ENCODE measurements around the gene SPACA5. TPM values are rescaled to one million over a fixed set of nuclear protein-coding genes. Genes with fewer than 3 reads are reported as not detected.
"Not testable (repeated sequence)": the region's sequence is repeated elsewhere in the genome, so short reads cannot be mapped to it uniquely, and the experiment has no call there.

SPACA5 gene
- total RNA-seq (2012; rRNA removed), result not detected in 2 replicates

GRCh38 chrX:48006688-48007087 is at the start of gene SPACA5:
Gene SPACA5 (plus strand): TSS chrX:48006988. CDS start chrX:48007803, 815 bp downstream.
- H3K4me2 ChIP-seq (ENCODE audit: low read length); H3K4me3 ChIP-seq (ENCODE audit: low read length); H3K4me1 ChIP-seq (ENCODE audit: control insufficient read depth, insufficient read depth, low read length); H3K9me3 ChIP-seq (replicated peaks; ENCODE audit: low read length); H3K9ac ChIP-seq (ENCODE audit: low read depth, low read length); H3K36me3 ChIP-seq (ENCODE audit: insufficient read depth, low read length); H3K27me3 ChIP-seq (ENCODE audit: control insufficient read depth, insufficient read depth, low read length): not testable (repeated sequence)

GRCh38 chrX:47958206-47958605 is 48.6 kb upstream of the SPACA5 start:
- H3K4me3 ChIP-seq (ENCODE audit: low read length); H3K4me2 ChIP-seq (ENCODE audit: low read length); H3K36me3 ChIP-seq (ENCODE audit: insufficient read depth, low read length); H3K4me1 ChIP-seq (ENCODE audit: control insufficient read depth, insufficient read depth, low read length); H3K27me3 ChIP-seq (ENCODE audit: control insufficient read depth, insufficient read depth, low read length); H3K9me3 ChIP-seq (replicated peaks; ENCODE audit: low read length); H3K9ac ChIP-seq (ENCODE audit: low read depth, low read length): not testable (repeated sequence)

DNA sequence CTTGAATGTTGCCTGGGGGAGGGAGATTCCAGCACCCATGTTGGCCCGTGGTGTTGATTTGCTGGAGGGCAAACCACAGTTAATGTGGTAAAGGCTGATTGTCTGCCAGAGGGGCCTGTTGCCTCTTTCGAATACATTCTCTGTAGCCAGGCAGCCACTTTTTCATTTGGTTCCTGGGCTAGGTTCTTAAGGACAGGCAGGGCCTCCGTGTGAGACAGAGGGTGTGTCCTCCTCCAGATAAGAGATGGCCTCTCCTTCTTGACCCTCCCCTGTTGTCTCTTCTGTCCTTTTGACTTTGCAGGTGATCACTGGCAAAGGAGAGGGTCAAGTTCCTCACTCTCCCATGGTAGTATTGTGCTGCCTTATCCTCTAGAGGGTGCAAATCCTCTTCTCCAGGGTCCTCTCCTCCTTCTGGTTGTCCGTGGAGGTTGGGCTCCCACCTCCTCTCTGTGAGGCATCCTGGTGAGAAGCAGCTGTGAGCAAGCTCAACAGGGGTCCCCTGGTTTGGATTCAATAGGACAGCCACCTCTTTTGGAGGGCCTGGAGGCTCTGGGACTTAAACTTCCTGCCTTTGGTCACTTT is 47.9 kb upstream of the SPACA5 start:
- H3K4me1 ChIP-seq (ENCODE audit: control insufficient read depth, insufficient read depth, low read length), result no peaks in the 10 kb centered on the region
- H3K4me2 ChIP-seq (ENCODE audit: low read length), result no peak overlapping the region
- no peaks in the 10 kb centered on the region for H3K36me3 ChIP-seq (ENCODE audit: insufficient read depth, low read length)
- H3K9me3 ChIP-seq (replicated peaks; ENCODE audit: low read length), result no peaks in the 10 kb centered on the region
- no peak overlapping the region for H3K9ac ChIP-seq (ENCODE audit: low read depth, low read length)
- H3K27me3 ChIP-seq (ENCODE audit: control insufficient read depth, insufficient read depth, low read length), result no peaks in the 10 kb centered on the region
- H3K4me3 ChIP-seq (ENCODE audit: low read length), result no peak overlapping the region

GRCh38 chrX:47960406-47960805 is 46.4 kb upstream of the SPACA5 start:
- H3K9me3 ChIP-seq (replicated peaks; ENCODE audit: low read length), result no peaks in the 10 kb centered on the region
- no peak overlapping the region for H3K4me2 ChIP-seq (ENCODE audit: low read length)
- no peaks in the 10 kb centered on the region for H3K4me1 ChIP-seq (ENCODE audit: control insufficient read depth, insufficient read depth, low read length)
- H3K9ac ChIP-seq (ENCODE audit: low read depth, low read length), result no peak overlapping the region
- no peak overlapping the region for H3K4me3 ChIP-seq (ENCODE audit: low read length)
- H3K27me3 ChIP-seq (ENCODE audit: control insufficient read depth, insufficient read depth, low read length), result no peaks in the 10 kb centered on the region
- no peaks in the 10 kb centered on the region for H3K36me3 ChIP-seq (ENCODE audit: insufficient read depth, low read length)

DNA sequence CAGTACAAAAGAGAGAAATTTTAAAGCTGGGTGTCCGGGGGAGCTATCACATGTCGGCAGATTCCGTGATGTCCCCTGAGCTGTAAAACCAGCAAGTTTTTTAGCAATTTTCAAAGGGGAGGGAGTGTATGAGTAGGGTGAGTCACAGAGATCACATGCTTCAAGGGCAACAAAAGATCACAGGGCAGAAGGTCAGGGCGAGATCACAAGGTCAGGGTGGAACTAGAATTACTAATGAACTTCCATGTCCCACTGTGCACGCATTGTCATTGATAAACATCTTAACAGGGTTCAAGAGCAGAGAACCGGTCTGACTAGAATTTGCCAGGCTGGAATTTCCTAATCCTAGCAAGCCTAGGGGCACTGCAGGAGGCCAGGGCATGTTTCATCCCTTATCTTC is 45.0 kb upstream of the SPACA5 start:
- H3K4me3 ChIP-seq (ENCODE audit: low read length); H3K4me2 ChIP-seq (ENCODE audit: low read length); H3K4me1 ChIP-seq (ENCODE audit: control insufficient read depth, insufficient read depth, low read length); H3K27me3 ChIP-seq (ENCODE audit: control insufficient read depth, insufficient read depth, low read length); H3K9ac ChIP-seq (ENCODE audit: low read depth, low read length); H3K36me3 ChIP-seq (ENCODE audit: insufficient read depth, low read length); H3K9me3 ChIP-seq (replicated peaks; ENCODE audit: low read length): not testable (repeated sequence)

- H3K4me2 ChIP-seq (ENCODE audit: low read length); H3K9ac ChIP-seq (ENCODE audit: low read depth, low read length); H3K36me3 ChIP-seq (ENCODE audit: insufficient read depth, low read length); H3K4me3 ChIP-seq (ENCODE audit: low read length); H3K27me3 ChIP-seq (ENCODE audit: control insufficient read depth, insufficient read depth, low read length); H3K4me1 ChIP-seq (ENCODE audit: control insufficient read depth, insufficient read depth, low read length); H3K9me3 ChIP-seq (replicated peaks; ENCODE audit: low read length): not testable (repeated sequence)
Observed at GRCh38 chrX:47965526-47965925, 41.3 kb upstream of the SPACA5 start.

DNA sequence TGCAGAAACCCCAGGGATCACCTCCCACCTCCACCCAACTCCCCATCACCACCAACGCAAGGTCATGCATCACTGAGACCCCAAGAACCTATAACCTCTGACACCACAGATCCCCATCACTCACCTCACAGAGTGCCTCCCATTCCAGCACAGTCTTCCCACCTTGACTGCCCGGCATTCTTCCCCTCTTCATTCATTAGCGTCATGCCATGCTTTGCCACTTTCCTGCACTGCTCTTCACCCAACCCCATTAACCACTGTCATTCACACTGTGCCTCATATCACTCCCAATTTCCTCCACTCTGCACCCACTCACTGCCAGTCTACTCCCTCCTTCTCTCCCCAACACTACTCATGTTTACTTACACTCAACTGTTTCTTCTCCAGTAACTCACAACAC is 33.6 kb upstream of the SPACA5 start:
- Histone ChIP-seq H3K9ac (ENCODE audit: low read depth, low read length) (no peak overlapping the region), H3K4me1 (ENCODE audit: control insufficient read depth, insufficient read depth, low read length) (no peaks in the 10 kb centered on the region), H3K4me2 (ENCODE audit: low read length) (no peak overlapping the region), H3K36me3 (ENCODE audit: insufficient read depth, low read length) (no peaks in the 10 kb centered on the region), H3K9me3 (replicated peaks; ENCODE audit: low read length) (peaks cover 47% of the 10 kb centered on the region), H3K27me3 (ENCODE audit: control insufficient read depth, insufficient read depth, low read length) (no peaks in the 10 kb centered on the region), H3K4me3 (ENCODE audit: low read length) (no peak overlapping the region)

DNA sequence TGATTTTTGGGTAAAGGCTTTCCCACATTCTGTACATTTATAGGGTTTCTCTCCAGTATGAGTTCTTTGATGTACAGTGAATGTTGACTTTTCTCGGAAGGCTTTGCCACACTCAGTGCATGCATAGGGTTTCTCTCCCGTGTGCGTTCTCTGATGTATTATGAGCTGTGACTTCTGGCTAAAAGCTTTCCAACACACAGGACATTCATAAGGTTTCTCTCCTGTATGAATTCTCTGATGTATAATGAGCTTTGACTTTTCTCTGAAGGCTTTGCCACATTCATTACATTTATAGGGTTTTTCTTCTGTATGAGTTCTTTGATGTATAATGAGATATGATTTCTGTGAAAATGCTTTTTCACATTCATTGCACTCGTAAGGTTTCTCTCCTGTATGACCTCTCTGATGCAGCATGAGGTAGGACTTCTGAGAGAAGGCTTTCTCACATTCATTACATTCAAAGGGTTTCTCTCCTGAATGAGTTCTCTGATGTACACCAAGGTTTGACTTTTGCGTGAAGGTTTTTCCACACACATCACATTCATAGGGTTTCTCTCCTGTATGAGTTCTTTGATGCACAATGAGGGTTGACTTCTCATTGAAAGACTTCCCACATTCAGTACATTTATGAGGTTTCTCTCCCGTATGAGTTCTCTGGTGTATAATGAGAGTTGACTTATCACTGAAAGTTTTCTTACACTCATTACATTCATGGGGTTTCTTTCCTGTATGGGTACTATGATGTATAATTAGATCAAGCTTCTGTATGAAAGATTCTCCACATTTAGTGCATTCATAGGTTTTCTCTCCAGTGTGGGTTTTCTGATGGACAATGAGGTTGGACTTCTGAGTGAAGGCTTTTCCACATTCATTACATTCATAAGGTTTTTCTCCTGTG is 30.3 kb upstream of the SPACA5 start:
- no peak overlapping the region for H3K4me3 ChIP-seq (ENCODE audit: low read length)
- no peaks in the 10 kb centered on the region for H3K4me1 ChIP-seq (ENCODE audit: control insufficient read depth, insufficient read depth, low read length)
- H3K36me3 ChIP-seq (ENCODE audit: insufficient read depth, low read length), result peaks cover 15% of the 10 kb centered on the region
- no peaks in the 10 kb centered on the region for H3K27me3 ChIP-seq (ENCODE audit: control insufficient read depth, insufficient read depth, low read length)
- peaks cover 58% of the 10 kb centered on the region for H3K9me3 ChIP-seq (replicated peaks; ENCODE audit: low read length)
- no peak overlapping the region for H3K9ac ChIP-seq (ENCODE audit: low read depth, low read length)
- H3K4me2 ChIP-seq (ENCODE audit: low read length), result no peak overlapping the region

DNA sequence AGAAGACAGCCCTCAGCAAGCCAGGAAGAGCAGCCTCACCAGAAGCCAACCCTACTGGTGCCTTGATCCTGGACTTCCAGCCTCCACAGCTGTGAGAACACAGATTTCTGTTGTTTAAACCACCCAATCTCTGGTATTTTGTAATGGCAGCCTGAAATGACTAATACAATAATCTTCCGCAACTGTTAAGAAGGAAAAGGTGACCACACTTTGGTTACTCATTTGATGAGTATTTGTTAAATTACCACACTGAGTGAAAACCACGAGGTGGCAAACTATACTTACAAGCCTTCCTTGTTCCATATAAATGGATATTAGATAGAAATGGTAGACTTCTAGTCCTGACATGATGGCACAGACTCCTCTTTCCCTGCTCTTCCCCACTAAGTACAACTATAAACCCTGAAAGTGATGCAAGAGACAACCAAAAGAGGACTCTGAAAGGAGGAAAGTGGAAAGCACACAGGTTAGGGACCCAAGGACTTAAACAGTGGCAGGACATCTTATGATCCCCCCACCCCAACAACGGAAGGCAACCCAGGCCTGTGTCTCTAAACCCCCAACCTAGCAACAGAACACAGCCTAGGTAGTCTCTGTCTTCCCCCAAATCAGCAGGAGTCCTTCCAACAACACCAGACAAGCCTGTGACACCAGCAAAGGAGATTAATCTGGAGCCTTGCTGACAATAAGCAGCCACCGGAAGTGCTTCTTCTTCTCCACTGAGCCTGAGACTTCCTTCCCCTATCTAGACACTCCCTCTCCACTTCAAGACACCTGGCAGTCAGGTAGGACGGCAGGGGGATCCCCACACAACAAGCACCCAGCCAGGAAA is 15.3 kb upstream of the SPACA5 start:
- Histone ChIP-seq H3K4me1 (ENCODE audit: control insufficient read depth, insufficient read depth, low read length) (no peaks in the 10 kb centered on the region), H3K4me2 (ENCODE audit: low read length) (no peak overlapping the region), H3K36me3 (ENCODE audit: insufficient read depth, low read length) (peaks cover 9% of the 10 kb centered on the region), H3K4me3 (ENCODE audit: low read length) (no peak overlapping the region), H3K9ac (ENCODE audit: low read depth, low read length) (no peak overlapping the region), H3K27me3 (ENCODE audit: control insufficient read depth, insufficient read depth, low read length) (no peaks in the 10 kb centered on the region), H3K9me3 (replicated peaks; ENCODE audit: low read length) (peaks cover 4% of the 10 kb centered on the region)

DNA sequence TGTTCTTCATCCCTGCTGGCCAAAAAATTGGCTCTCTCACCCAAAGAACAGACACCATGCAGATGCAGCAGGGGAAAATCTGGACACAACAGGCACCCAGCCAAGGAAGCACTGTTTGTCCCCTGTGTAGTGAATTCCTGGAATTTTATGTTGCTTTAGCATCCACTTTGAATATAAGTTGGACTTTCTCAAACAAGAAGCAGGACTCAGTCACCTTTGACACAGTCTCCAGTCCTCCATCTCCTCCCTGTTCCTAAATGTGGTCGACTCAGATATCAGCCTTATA is 14.8 kb upstream of the SPACA5 start:
- Histone ChIP-seq H3K36me3 (ENCODE audit: insufficient read depth, low read length) (peaks cover 9% of the 10 kb centered on the region), H3K27me3 (ENCODE audit: control insufficient read depth, insufficient read depth, low read length) (no peaks in the 10 kb centered on the region), H3K9ac (ENCODE audit: low read depth, low read length) (no peak overlapping the region), H3K4me1 (ENCODE audit: control insufficient read depth, insufficient read depth, low read length) (no peaks in the 10 kb centered on the region), H3K4me3 (ENCODE audit: low read length) (no peak overlapping the region), H3K9me3 (replicated peaks; ENCODE audit: low read length) (peaks cover 4% of the 10 kb centered on the region), H3K4me2 (ENCODE audit: low read length) (no peak overlapping the region)

GRCh38 chrX:47992669-47993068 is 14.1 kb upstream of the SPACA5 start:
- H3K4me2 ChIP-seq (ENCODE audit: low read length), result no peak overlapping the region
- no peaks in the 10 kb centered on the region for H3K27me3 ChIP-seq (ENCODE audit: control insufficient read depth, insufficient read depth, low read length)
- peaks cover 4% of the 10 kb centered on the region for H3K9me3 ChIP-seq (replicated peaks; ENCODE audit: low read length)
- no peaks in the 10 kb centered on the region for H3K4me1 ChIP-seq (ENCODE audit: control insufficient read depth, insufficient read depth, low read length)
- H3K9ac ChIP-seq (ENCODE audit: low read depth, low read length), result no peak overlapping the region
- peaks cover 4% of the 10 kb centered on the region for H3K36me3 ChIP-seq (ENCODE audit: insufficient read depth, low read length)
- H3K4me3 ChIP-seq (ENCODE audit: low read length), result no peak overlapping the region
